ENCODE results near the gene KLRC3. TPM values are rescaled to one million over a fixed set of nuclear protein-coding genes. Genes with fewer than 3 reads are reported as not detected.
A peak's percentile ranks its signal among the peaks of the same experiment; 100 is the strongest.
"Not testable (repeated sequence)": the region's sequence is repeated elsewhere in the genome, so short reads cannot be mapped to it uniquely, and the experiment has no call there.

KLRC3 gene
- total RNA-seq, 4 donors from 2014 or later = 1.5 TPM; not detected in 3

DNA sequence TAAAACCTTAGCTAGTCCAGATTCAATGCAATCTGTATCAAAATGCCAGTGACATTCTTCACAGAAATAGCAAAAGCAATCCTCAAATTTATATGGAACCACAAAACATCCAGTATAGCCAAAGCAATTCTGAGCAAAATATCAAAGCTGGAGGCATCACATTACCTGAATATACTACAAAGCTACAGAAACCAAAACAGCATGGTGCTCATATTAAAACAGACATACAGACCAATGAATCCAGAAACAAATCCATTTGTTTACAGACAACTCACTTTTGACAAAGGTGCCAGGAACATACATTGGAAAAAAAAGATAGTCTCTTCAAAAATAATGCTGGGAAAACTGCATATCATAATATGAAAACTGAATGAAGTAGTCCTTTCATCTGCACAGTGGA, 15.6 kb downstream of the KLRC3 start:
- intact Hi-C loops (cut with DNase I) = no loop called here
- Histone ChIP-seq H3K4me3 (no peak overlapping the region), H3K9me3 (no peaks in the 10 kb centered on the region), H3K27ac (no peak overlapping the region), H3K27me3 (no peaks in the 10 kb centered on the region), H3K36me3 (no peaks in the 10 kb centered on the region), H3K4me1 (no peaks in the 10 kb centered on the region)
- no peak for TF ChIP-seq POLR2A (IDR thresholded peaks at IDR 0.05)
- TF ChIP-seq, protein P1, sequence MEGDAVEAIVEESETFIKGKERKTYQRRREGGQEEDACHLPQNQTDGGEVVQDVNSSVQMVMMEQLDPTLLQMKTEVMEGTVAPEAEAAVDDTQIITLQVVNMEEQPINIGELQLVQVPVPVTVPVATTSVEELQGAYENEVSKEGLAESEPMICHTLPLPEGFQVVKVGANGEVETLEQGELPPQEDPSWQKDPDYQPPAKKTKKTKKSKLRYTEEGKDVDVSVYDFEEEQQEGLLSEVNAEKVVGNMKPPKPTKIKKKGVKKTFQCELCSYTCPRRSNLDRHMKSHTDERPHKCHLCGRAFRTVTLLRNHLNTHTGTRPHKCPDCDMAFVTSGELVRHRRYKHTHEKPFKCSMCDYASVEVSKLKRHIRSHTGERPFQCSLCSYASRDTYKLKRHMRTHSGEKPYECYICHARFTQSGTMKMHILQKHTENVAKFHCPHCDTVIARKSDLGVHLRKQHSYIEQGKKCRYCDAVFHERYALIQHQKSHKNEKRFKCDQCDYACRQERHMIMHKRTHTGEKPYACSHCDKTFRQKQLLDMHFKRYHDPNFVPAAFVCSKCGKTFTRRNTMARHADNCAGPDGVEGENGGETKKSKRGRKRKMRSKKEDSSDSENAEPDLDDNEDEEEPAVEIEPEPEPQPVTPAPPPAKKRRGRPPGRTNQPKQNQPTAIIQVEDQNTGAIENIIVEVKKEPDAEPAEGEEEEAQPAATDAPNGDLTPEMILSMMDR (IDR thresholded peaks at IDR 0.05) = no peak
- DNase-seq = no peak

DNA sequence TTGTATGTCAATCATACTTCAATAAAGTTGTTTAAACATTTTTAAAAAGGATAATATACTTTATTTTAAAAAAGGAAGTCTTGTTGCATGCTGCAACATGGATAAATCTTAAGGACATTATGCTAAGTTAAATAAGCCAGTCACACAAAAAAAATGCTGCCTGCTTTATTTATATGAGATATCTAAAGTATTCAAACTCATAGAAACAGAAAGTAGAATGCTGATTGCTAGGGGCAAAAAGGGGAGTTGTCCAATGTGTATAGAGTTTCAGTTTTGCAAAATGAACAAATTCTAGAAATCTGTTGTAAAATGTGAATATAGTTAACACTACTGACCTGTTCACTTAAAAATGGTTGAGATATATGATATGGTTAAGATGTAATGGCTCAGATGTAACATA, 19.6 kb downstream of the KLRC3 start:
- Histone ChIP-seq H3K4me1 (peaks cover 0 to 5% (median 2%) of the 10 kb centered on the region in 3 donors), H3K27ac (no peak overlapping the region), H3K4me3 (no peak overlapping the region), H3K27me3 (no peaks in the 10 kb centered on the region), H3K36me3 (no peaks in the 10 kb centered on the region), H3K9me3 (no peaks in the 10 kb centered on the region)
- DNase-seq = no peak
- TF ChIP-seq, protein P1 (IDR thresholded peaks at IDR 0.05) = no peak
- no peak for TF ChIP-seq POLR2A (IDR thresholded peaks at IDR 0.05)
- intact Hi-C loops (cut with DNase I) = no loop called here

DNA sequence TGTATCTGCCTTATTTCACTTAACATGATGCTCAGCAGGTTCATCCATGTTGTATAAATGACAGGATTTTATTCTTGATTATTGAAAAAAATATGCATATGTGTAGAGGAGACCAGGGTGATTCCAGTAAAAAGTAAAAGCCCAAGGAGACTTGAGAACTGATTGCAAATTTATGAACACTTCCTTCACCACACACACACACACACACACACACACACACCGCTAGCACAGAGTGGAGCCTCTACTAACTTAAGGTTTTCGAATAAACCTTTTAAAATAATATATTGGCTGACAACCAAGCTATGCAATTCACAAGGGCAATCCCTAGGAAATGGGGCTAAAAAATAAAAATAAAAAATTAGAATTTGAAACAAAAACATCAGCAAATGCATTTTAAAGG, 22.2 kb downstream of the KLRC3 start:
- TF ChIP-seq POLR2A (IDR thresholded peaks at IDR 0.05) = no peak
- TF ChIP-seq, protein P1 (IDR thresholded peaks at IDR 0.05) = no peak
- intact Hi-C loops (cut with DNase I) = no loop called here
- WGBS, 2 donors = 73 to 78% methylated on average over 2 of the region's 2 CpGs
- H3K27ac ChIP-seq = no peak overlapping the region
- DNase-seq = no peak
- no peak overlapping the region for H3K4me3 ChIP-seq
- H3K36me3 ChIP-seq = no peaks in the 10 kb centered on the region
- no peaks in the 10 kb centered on the region for H3K9me3 ChIP-seq
- peaks cover 6 to 16% (median 12%) of the 10 kb centered on the region in 3 donors for H3K4me1 ChIP-seq
- no peaks in the 10 kb centered on the region for H3K27me3 ChIP-seq

DNA sequence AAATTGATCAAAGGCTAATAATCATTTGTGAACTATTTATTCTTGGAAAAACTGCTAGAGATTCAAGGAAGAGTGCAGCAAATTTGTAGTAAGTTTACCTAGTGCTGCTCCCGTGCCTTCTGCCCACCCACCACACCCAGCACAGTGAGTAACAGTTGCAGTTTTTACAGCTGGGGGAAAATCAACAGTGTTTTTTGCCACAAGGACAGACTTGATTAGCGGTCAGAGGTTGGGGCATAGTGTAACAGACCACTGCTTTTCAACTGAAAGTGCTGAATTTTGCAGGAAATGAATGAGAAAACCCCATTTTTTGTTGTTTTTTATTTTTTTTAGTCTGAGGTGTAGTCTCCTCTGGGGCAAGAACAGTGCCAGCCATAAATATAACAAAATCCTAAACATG, 23.1 kb downstream of the KLRC3 start:
- 63 to 83% methylated on average over 2 of the region's 2 CpGs for WGBS, 2 donors
- Histone ChIP-seq H3K4me3 (no peak overlapping the region), H3K4me1 (peaks cover 6 to 24% (median 12%) of the 10 kb centered on the region in 3 donors), H3K27ac (no peak overlapping the region), H3K27me3 (no peaks in the 10 kb centered on the region), H3K36me3 (no peaks in the 10 kb centered on the region), H3K9me3 (no peaks in the 10 kb centered on the region)
- TF ChIP-seq, protein P1 (IDR thresholded peaks at IDR 0.05) = no peak
- no peak for TF ChIP-seq POLR2A (IDR thresholded peaks at IDR 0.05)
- intact Hi-C loops (cut with DNase I) = no loop called here
- DNase-seq = no peak

DNA sequence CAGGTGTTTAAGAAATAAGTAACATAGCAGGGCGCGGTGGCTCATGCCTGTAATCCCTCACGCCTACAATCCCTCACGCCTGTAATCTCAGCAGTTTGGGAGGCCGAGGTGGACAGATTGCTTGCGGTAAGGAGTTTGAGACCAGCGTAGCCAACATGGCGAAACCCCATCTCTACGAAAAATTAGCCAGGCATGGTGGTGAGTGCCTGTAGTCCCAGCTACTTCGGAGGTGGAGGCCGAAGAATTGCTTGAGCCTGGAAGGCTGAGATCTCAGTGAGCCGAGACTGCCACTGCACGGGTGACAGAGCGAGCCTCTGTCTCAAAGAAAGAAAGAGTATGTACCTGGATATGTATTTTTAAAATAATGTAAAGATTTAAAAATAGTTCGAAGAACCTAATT, 24.2 kb downstream of the KLRC3 start:
- H3K27me3 ChIP-seq; DNase-seq; intact Hi-C loops (cut with DNase I); H3K9me3 ChIP-seq; H3K36me3 ChIP-seq; H3K4me3 ChIP-seq: not testable (repeated sequence)
- WGBS, 2 donors = 88 to 92% methylated on average over 15 of the region's 15 CpGs
- peaks cover 10 to 30% (median 12%) of the 10 kb centered on the region in 3 donors for H3K4me1 ChIP-seq
- H3K27ac ChIP-seq = peak overlapping the region in 1 of 4 donors; percentile 69

DNA sequence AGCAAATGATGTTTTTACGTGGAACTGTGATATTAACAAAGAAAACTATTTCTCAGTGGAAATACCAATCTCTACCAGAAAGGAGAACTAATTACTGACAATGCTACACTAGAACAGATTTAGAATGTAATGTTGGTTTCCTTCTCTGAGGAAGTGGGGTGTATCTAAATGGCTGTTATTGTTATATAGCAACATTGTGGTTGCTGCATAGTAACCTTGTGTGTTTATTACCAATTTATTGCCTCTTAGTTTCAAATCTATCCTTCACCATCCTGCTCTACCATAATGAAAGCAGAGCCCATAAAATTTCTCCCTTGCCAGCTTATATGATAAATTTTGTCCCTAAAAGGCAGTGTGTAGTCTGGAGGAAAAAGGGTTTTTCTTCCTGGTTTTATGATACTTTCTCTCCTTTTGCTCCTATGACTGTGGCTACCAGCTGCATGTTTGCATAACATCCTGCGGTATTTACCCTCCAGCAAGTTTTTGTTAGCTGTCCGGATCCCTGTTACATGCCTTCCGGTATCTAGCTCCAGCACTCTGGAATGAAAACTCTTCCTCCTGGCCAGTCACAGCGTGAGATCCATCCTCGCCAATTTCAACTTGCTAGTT, 24.9 kb downstream of the KLRC3 start:
- intact Hi-C loops (cut with DNase I) = no loop called here
- 16 to 20% methylated on average over 6 of the region's 6 CpGs for WGBS, 2 donors
- DNase-seq = no peak

DNA sequence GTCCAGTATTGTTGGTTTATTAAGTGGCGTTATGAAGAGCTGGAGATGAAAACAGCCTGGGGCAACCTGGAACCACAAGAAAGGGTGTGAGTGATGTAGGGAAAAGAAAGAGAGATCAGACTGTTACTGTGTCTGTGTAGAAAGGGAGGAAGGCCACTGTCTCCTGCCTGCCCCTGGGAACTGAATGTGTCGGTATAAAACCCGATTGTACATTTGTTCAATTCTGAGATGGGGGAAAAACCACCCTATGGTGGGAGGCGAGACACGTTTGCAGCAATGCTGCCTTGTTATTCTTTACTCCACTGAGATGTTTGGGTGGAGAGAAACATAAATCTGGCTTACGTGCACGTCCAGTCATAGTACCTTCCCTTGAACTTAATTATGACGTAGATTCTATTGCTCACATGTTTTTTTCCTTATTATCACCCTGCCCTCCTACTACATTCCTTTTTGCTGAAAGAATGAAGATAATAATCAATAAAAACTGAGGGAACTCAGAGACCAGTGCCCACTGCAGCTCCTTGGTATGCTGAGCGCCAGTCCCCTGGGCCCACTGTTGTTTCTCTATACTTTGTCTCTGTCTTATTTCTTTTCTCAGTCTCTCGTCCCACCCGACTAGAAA, 25.8 kb downstream of the KLRC3 start:
- intact Hi-C loops (cut with DNase I); DNase-seq; H3K27me3 ChIP-seq; H3K4me3 ChIP-seq; H3K9me3 ChIP-seq; H3K36me3 ChIP-seq: not testable (repeated sequence)
- Histone ChIP-seq H3K4me1 (peaks cover 10 to 30% (median 12%) of the 10 kb centered on the region in 3 donors), H3K27ac (peak overlapping the region in 2 of 4 donors; percentile 26 to 69)
- WGBS, 2 donors = 74 to 78% methylated on average over 10 to 11 of the region's 11 CpGs

More for the DNA sequence above, 24.9 kb downstream of the KLRC3 start:
- TF ChIP-seq, protein P1 (IDR thresholded peaks at IDR 0.05) = no peak
- no peak for TF ChIP-seq POLR2A (IDR thresholded peaks at IDR 0.05)
- no peaks in the 10 kb centered on the region for H3K9me3 ChIP-seq
- H3K4me3 ChIP-seq = peak overlapping the region in 1 of 4 donors; percentile 18
- no peaks in the 10 kb centered on the region for H3K27me3 ChIP-seq
- H3K27ac ChIP-seq = peak overlapping the region; percentile 26 to 74 (median 59)
- H3K36me3 ChIP-seq = no peaks in the 10 kb centered on the region
- H3K4me1 ChIP-seq = peaks cover 10 to 30% (median 12%) of the 10 kb centered on the region in 3 donors
